WTC11 (cell line): ENCODE measurements around the gene NCKAP5L. TPM values are rescaled to one million over a fixed set of nuclear protein-coding genes. Genes with fewer than 3 reads are reported as not detected.

ENCODE experiments used
- ATAC-seq: fragments of 200-7000 bp; cut with Tn5 transposase; 2 replicates; pipeline ENCODE4 v1.10.0; 2021; ENCODE audit warnings: mild to moderate bottlenecking, moderate library complexity
- CTCF ChIA-PET: fragments of 300-600 bp; sonication (Branson Sonifier 250); formaldehyde crosslinking; loops from one replicate; lab custom pipeline; 2021; ENCODE audit warnings: antibody characterized with exemption; lab: Charles Lee
- POLR2A ChIA-PET: fragments of 350-600 bp; sonication (Branson Sonifier 250); formaldehyde crosslinking; loops from one replicate; lab custom pipeline; 2021; ENCODE audit warnings: antibody characterized with exemption; lab: Charles Lee
- DNase-seq: peaks from one replicate; pipeline ENCODE4 v3.0.0; 2021; ENCODE audit warnings: low spot score
- H3K27ac Mint-ChIP-seq: 2 replicates; pipeline ENCODE4 v1.8.0; 2021; ENCODE audit warnings: mixed read lengths
- H3K27me3 Mint-ChIP-seq: 2 replicates; pipeline ENCODE4 v1.8.0; 2021; ENCODE audit warnings: low read depth, mild to moderate bottlenecking, moderate library complexity, mixed read lengths
- H3K36me3 Mint-ChIP-seq: 2 replicates; pipeline ENCODE4 v1.8.0; 2021; ENCODE audit warnings: mixed read lengths
- H3K4me1 Mint-ChIP-seq: 2 replicates; pipeline ENCODE4 v1.8.0; 2022; ENCODE audit warnings: mixed read lengths
- H3K4me3 Mint-ChIP-seq: 2 replicates; pipeline ENCODE4 v1.8.0; 2021; ENCODE audit warnings: mild to moderate bottlenecking, moderate library complexity, mixed read lengths
- H3K9me3 Mint-ChIP-seq: 2 replicates; pipeline ENCODE4 v1.8.0; 2021; ENCODE audit warnings: mixed read lengths
- CBFB ChIP-seq: sonication (generic); formaldehyde crosslinking; IDR thresholded peaks from 2 replicates; pipeline ENCODE4 v1.8.1; 2022; ENCODE audit warnings: mild to moderate bottlenecking, low read depth, missing genetic modification reagents
- ELF4 ChIP-seq: sonication (generic); formaldehyde crosslinking; IDR thresholded peaks from 2 replicates; pipeline ENCODE4 v1.8.1; 2022; ENCODE audit warnings: low read depth, mild to moderate bottlenecking, moderate library complexity, missing genetic modification reagents
- GTF2I ChIP-seq: fragments of 250-450 bp; sonication (Bioruptor Pico); conservative IDR thresholded peaks from 2 replicates; pipeline ENCODE4 v1.4.0; 2021; ENCODE audit warnings: mild to moderate bottlenecking
- IRF2 ChIP-seq: sonication (generic); formaldehyde crosslinking; IDR thresholded peaks from 2 replicates; pipeline ENCODE4 v1.8.0; 2022; ENCODE audit warnings: low read depth, missing genetic modification reagents, borderline replicate concordance
- NR2C2 ChIP-seq: sonication (generic); formaldehyde crosslinking; IDR thresholded peaks from 2 replicates; pipeline ENCODE4 v1.8.0; 2022; ENCODE audit warnings: mild to moderate bottlenecking, missing genetic modification reagents
- PRRX2 ChIP-seq: fragments of 250-450 bp; sonication (Bioruptor Pico); IDR thresholded peaks from 2 replicates; pipeline ENCODE4 v1.8.0; 2021; ENCODE audit warnings: mild to moderate bottlenecking
- SMAD4 ChIP-seq: sonication (generic); formaldehyde crosslinking; IDR thresholded peaks from 2 replicates; pipeline ENCODE4 v1.8.0; 2022; ENCODE audit warnings: mild to moderate bottlenecking, missing genetic modification reagents
- ZNF138 ChIP-seq: sonication (generic); formaldehyde crosslinking; conservative IDR thresholded peaks from 2 replicates; pipeline ENCODE4 v1.8.1; 2022; ENCODE audit warnings: mild to moderate bottlenecking, moderate library complexity, missing genetic modification reagents
- ZNF396 ChIP-seq: fragments of 250-450 bp; sonication (Bioruptor Pico); IDR thresholded peaks from 2 replicates; pipeline ENCODE4 v1.8.0; 2021; ENCODE audit warnings: mild to moderate bottlenecking, moderate library complexity, borderline replicate concordance
- total RNA-seq: library from RNA; stranded (reverse); gene quantifications from 3 replicates; pipeline ENCODE4 v1.2.3, GENCODE V29; 2021
- TF ChIP-seq, protein P1 (sequence below): fragments of 250-450 bp; sonication (Bioruptor Pico); IDR thresholded peaks from 2 replicates; pipeline ENCODE4 v1.9.0; 2021; ENCODE audit warnings: mild to moderate bottlenecking, borderline replicate concordance
- TF ChIP-seq, protein P2 (sequence below): sonication (generic); formaldehyde crosslinking; IDR thresholded peaks from 2 replicates; pipeline ENCODE4 v1.8.1; 2022; ENCODE audit warnings: mild to moderate bottlenecking, missing genetic modification reagents, moderate library complexity, borderline replicate concordance
- TF ChIP-seq, protein P3 (sequence below): sonication (generic); formaldehyde crosslinking; IDR thresholded peaks from 2 replicates; pipeline ENCODE4 v1.8.1; 2022; ENCODE audit warnings: mild to moderate bottlenecking, moderate library complexity, missing genetic modification reagents
- TF ChIP-seq, protein P4 (sequence below): sonication (generic); formaldehyde crosslinking; IDR thresholded peaks from 2 replicates; pipeline ENCODE4 v1.8.0; 2023; ENCODE audit warnings: missing genetic modification reagents, mild to moderate bottlenecking, borderline replicate concordance
- TF ChIP-seq, protein P5 (sequence below): sonication (generic); formaldehyde crosslinking; IDR thresholded peaks from 2 replicates; pipeline ENCODE4 v1.8.0; 2022; ENCODE audit warnings: mild to moderate bottlenecking, missing genetic modification reagents
- TF ChIP-seq, protein P6 (sequence below): fragments of 250-450 bp; sonication (Bioruptor Pico); IDR thresholded peaks from 2 replicates; pipeline ENCODE4 v1.9.0; 2021; ENCODE audit warnings: moderate library complexity, mild to moderate bottlenecking, inconsistent platforms, borderline replicate concordance
- TF ChIP-seq, protein P7 (sequence below): sonication (generic); formaldehyde crosslinking; IDR thresholded peaks from 2 replicates; pipeline ENCODE4 v1.8.1; 2023; ENCODE audit warnings: mild to moderate bottlenecking, missing genetic modification reagents
- TF ChIP-seq, protein P8 (sequence below): sonication (generic); formaldehyde crosslinking; conservative IDR thresholded peaks from 2 replicates; pipeline ENCODE4 v1.8.1; 2023; ENCODE audit warnings: mild to moderate bottlenecking, low read depth, missing genetic modification reagents, moderate library complexity

Gene NCKAP5L
- total RNA-seq, 1 experiment from 2014 or later, result 27.8 TPM

DNA sequence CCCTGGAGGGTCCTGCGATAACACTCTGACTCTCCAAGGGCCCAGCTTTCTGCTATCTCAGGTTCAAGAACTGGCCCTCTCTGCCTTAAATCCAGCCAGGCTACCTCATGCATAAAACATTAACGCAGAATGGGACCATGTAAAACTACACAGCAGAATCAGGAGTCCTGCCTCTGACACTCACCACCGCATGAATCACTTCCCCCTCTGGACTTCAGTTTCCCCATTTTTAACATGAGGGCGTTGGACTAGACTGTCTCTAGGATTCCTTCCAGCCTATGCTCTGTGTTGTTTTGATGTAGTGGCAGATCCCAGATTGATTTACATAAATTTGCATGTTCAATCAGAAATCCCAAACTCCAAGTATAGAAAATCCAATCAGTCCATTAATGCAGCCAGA lies 3.3 kb downstream of the NCKAP5L start (continued):
- TF ChIP-seq, protein P1, sequence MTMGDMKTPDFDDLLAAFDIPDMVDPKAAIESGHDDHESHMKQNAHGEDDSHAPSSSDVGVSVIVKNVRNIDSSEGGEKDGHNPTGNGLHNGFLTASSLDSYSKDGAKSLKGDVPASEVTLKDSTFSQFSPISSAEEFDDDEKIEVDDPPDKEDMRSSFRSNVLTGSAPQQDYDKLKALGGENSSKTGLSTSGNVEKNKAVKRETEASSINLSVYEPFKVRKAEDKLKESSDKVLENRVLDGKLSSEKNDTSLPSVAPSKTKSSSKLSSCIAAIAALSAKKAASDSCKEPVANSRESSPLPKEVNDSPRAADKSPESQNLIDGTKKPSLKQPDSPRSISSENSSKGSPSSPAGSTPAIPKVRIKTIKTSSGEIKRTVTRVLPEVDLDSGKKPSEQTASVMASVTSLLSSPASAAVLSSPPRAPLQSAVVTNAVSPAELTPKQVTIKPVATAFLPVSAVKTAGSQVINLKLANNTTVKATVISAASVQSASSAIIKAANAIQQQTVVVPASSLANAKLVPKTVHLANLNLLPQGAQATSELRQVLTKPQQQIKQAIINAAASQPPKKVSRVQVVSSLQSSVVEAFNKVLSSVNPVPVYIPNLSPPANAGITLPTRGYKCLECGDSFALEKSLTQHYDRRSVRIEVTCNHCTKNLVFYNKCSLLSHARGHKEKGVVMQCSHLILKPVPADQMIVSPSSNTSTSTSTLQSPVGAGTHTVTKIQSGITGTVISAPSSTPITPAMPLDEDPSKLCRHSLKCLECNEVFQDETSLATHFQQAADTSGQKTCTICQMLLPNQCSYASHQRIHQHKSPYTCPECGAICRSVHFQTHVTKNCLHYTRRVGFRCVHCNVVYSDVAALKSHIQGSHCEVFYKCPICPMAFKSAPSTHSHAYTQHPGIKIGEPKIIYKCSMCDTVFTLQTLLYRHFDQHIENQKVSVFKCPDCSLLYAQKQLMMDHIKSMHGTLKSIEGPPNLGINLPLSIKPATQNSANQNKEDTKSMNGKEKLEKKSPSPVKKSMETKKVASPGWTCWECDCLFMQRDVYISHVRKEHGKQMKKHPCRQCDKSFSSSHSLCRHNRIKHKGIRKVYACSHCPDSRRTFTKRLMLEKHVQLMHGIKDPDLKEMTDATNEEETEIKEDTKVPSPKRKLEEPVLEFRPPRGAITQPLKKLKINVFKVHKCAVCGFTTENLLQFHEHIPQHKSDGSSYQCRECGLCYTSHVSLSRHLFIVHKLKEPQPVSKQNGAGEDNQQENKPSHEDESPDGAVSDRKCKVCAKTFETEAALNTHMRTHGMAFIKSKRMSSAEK (CRISPR knock-in tag), result no peak
- no peak for TF ChIP-seq CBFB (CRISPR knock-in tag)
- no peak for TF ChIP-seq GTF2I (CRISPR knock-in tag)
- TF ChIP-seq, protein P2, sequence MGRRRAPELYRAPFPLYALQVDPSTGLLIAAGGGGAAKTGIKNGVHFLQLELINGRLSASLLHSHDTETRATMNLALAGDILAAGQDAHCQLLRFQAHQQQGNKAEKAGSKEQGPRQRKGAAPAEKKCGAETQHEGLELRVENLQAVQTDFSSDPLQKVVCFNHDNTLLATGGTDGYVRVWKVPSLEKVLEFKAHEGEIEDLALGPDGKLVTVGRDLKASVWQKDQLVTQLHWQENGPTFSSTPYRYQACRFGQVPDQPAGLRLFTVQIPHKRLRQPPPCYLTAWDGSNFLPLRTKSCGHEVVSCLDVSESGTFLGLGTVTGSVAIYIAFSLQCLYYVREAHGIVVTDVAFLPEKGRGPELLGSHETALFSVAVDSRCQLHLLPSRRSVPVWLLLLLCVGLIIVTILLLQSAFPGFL (CRISPR knock-in tag), result no peak
- TF ChIP-seq SMAD4 (CRISPR knock-in tag), result no peak
- TF ChIP-seq PRRX2 (CRISPR knock-in tag), result no peak
- TF ChIP-seq, protein P3, sequence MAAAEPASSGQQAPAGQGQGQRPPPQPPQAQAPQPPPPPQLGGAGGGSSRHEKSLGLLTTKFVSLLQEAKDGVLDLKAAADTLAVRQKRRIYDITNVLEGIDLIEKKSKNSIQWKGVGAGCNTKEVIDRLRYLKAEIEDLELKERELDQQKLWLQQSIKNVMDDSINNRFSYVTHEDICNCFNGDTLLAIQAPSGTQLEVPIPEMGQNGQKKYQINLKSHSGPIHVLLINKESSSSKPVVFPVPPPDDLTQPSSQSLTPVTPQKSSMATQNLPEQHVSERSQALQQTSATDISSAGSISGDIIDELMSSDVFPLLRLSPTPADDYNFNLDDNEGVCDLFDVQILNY (CRISPR knock-in tag), result no peak
- TF ChIP-seq ZNF396 (CRISPR knock-in tag), result no peak

DNA sequence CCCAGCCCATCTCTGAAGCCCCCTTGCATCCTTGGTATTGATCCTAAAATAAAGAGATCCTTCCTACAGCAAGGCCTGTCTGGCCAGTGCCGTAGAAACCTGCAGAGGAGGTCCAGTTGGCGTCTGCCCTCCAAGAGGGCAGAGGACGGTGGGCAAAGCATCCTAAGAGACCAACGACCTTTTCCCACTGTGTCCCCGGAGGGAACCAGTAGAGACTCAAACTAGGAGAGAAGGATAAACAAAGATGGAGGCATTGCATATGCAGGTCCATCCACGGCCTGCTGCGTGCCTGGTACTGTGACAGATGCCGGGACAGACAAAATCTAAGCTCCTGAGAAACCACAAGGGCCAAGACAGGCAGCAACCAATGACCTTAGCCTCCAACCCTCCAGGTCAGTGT lies 3.8 kb downstream of the NCKAP5L start:
- POLR2A ChIA-PET, result no interaction called here
- ATAC-seq (no peak), DNase-seq (no peak)
- peaks cover 8% of the 10 kb centered on the region for H3K36me3 Mint-ChIP-seq
- peaks cover 48% of the 10 kb centered on the region for H3K4me1 Mint-ChIP-seq
- CTCF ChIA-PET, result interaction anchor here (0.8 to 1.4 kb wide), 2 partner anchors 14 to 46 kb away, joined by 3 read pairs; no protein-coding TSS in a partner anchor
- TF ChIP-seq ZNF138, result no peak
- TF ChIP-seq, protein P4, sequence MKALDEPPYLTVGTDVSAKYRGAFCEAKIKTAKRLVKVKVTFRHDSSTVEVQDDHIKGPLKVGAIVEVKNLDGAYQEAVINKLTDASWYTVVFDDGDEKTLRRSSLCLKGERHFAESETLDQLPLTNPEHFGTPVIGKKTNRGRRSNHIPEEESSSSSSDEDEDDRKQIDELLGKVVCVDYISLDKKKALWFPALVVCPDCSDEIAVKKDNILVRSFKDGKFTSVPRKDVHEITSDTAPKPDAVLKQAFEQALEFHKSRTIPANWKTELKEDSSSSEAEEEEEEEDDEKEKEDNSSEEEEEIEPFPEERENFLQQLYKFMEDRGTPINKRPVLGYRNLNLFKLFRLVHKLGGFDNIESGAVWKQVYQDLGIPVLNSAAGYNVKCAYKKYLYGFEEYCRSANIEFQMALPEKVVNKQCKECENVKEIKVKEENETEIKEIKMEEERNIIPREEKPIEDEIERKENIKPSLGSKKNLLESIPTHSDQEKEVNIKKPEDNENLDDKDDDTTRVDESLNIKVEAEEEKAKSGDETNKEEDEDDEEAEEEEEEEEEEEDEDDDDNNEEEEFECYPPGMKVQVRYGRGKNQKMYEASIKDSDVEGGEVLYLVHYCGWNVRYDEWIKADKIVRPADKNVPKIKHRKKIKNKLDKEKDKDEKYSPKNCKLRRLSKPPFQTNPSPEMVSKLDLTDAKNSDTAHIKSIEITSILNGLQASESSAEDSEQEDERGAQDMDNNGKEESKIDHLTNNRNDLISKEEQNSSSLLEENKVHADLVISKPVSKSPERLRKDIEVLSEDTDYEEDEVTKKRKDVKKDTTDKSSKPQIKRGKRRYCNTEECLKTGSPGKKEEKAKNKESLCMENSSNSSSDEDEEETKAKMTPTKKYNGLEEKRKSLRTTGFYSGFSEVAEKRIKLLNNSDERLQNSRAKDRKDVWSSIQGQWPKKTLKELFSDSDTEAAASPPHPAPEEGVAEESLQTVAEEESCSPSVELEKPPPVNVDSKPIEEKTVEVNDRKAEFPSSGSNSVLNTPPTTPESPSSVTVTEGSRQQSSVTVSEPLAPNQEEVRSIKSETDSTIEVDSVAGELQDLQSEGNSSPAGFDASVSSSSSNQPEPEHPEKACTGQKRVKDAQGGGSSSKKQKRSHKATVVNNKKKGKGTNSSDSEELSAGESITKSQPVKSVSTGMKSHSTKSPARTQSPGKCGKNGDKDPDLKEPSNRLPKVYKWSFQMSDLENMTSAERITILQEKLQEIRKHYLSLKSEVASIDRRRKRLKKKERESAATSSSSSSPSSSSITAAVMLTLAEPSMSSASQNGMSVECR, result no peak
- no peak for TF ChIP-seq ELF4 (CRISPR knock-in tag)
- TF ChIP-seq, protein P3 (CRISPR knock-in tag), result no peak
- TF ChIP-seq, protein P5, sequence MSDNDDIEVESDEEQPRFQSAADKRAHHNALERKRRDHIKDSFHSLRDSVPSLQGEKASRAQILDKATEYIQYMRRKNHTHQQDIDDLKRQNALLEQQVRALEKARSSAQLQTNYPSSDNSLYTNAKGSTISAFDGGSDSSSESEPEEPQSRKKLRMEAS (CRISPR knock-in tag), result no peak
- TF ChIP-seq, protein P6, sequence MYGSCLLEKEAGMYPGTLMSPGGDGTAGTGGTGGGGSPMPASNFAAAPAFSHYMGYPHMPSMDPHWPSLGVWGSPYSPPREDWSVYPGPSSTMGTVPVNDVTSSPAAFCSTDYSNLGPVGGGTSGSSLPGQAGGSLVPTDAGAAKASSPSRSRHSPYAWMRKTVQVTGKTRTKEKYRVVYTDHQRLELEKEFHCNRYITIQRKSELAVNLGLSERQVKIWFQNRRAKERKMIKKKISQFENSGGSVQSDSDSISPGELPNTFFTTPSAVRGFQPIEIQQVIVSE (CRISPR knock-in tag), result no peak
- no peak for TF ChIP-seq CBFB (CRISPR knock-in tag)
- no peak for TF ChIP-seq IRF2
- TF ChIP-seq NR2C2 (CRISPR knock-in tag), result no peak
- TF ChIP-seq, protein P7, sequence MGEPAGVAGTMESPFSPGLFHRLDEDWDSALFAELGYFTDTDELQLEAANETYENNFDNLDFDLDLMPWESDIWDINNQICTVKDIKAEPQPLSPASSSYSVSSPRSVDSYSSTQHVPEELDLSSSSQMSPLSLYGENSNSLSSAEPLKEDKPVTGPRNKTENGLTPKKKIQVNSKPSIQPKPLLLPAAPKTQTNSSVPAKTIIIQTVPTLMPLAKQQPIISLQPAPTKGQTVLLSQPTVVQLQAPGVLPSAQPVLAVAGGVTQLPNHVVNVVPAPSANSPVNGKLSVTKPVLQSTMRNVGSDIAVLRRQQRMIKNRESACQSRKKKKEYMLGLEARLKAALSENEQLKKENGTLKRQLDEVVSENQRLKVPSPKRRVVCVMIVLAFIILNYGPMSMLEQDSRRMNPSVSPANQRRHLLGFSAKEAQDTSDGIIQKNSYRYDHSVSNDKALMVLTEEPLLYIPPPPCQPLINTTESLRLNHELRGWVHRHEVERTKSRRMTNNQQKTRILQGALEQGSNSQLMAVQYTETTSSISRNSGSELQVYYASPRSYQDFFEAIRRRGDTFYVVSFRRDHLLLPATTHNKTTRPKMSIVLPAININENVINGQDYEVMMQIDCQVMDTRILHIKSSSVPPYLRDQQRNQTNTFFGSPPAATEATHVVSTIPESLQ (CRISPR knock-in tag), result no peak
- TF ChIP-seq, protein P8, sequence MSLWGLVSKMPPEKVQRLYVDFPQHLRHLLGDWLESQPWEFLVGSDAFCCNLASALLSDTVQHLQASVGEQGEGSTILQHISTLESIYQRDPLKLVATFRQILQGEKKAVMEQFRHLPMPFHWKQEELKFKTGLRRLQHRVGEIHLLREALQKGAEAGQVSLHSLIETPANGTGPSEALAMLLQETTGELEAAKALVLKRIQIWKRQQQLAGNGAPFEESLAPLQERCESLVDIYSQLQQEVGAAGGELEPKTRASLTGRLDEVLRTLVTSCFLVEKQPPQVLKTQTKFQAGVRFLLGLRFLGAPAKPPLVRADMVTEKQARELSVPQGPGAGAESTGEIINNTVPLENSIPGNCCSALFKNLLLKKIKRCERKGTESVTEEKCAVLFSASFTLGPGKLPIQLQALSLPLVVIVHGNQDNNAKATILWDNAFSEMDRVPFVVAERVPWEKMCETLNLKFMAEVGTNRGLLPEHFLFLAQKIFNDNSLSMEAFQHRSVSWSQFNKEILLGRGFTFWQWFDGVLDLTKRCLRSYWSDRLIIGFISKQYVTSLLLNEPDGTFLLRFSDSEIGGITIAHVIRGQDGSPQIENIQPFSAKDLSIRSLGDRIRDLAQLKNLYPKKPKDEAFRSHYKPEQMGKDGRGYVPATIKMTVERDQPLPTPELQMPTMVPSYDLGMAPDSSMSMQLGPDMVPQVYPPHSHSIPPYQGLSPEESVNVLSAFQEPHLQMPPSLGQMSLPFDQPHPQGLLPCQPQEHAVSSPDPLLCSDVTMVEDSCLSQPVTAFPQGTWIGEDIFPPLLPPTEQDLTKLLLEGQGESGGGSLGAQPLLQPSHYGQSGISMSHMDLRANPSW (CRISPR knock-in tag), result no peak
- H3K27me3 Mint-ChIP-seq, result no peaks in the 10 kb centered on the region
- no peak overlapping the region for H3K4me3 Mint-ChIP-seq
- no peak overlapping the region for H3K27ac Mint-ChIP-seq
- H3K9me3 Mint-ChIP-seq, result no peaks in the 10 kb centered on the region
